Esophagus muscularis mucosa (tissue), 4 donors: Measurements from ENCODE around the gene ABCC9.

Experiments used
- CTCF ChIP-seq, 3 experiments: fragments of 200-600 bp in 2 of 3; fragments of 450-650 bp in 1 of 3; sonication (generic) in 2 of 3; IDR thresholded peaks; one replicate each; pipeline ENCODE4 v1.5.1; 2017 to 2019; ENCODE audit warnings: antibody characterized with exemption in 3 of 3, mild to moderate bottlenecking in 2 of 3, moderate library complexity in 1 of 3
- EP300 ChIP-seq: sonication (generic); formaldehyde crosslinking; IDR thresholded peaks from one replicate; pipeline ENCODE4 v1.6.1; 2017; ENCODE audit warnings: antibody characterized with exemption
- POLR2A ChIP-seq: fragments of 450-650 bp; IDR thresholded peaks from one replicate; pipeline ENCODE4 v1.6.1; 2017; ENCODE audit warnings: antibody characterized with exemption, moderate library complexity, mild to moderate bottlenecking, low read depth
- POLR2AphosphoS5 ChIP-seq, 2 donors: sonication (generic); formaldehyde crosslinking; IDR thresholded peaks; one replicate each; pipeline ENCODE4 v1.6.1; 2017; ENCODE audit warnings: antibody characterized with exemption in 2 of 2

- TF ChIP-seq POLR2A = no peak
- TF ChIP-seq CTCF (IDR thresholded peaks at IDR 0.05) = no peak
- TF ChIP-seq EP300 = no peak
- no peak for TF ChIP-seq POLR2AphosphoS5 (IDR thresholded peaks at IDR 0.05)
Observed at GRCh38 chr12:21972055-21972454, 30.8 kb upstream of the ABCC9 start.
